HG02642 (cell line): Measurements from ENCODE around the gene ADGRD1.

Experiments used
- ATAC-seq: cut with Tn5 transposase; IDR thresholded peaks from one replicate; pipeline ENCODE4 v1.9.1; 2021; ENCODE audit warnings: mild to moderate bottlenecking; ENCODE audit not compliant: unreplicated experiment, poor library complexity

ADGRD1 gene

GRCh38 chr12:131035245-131035681, 81.6 kb downstream of the ADGRD1 start:
- no peak for ATAC-seq

DNA sequence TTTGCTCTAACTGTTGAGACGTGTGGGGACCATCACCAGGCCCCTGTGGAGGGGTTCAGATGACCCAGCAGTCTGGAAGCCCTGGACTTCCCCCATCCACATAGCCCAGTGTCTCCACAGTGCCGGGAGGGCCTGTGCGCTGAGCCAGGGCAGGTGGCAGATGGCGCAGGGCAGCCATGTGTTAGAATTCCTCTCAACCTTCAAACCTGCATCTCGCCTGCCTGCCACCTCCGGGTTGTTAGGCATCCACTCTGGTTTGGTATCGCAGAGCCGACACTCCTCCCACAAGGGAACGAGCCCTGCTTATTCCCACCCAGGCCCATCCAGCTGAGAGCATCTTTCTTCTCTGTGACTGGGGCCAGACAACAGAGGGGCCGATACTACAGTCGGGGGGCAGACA, 84.5 kb downstream of the ADGRD1 start:
- no peak for ATAC-seq

GRCh38 chr12:131038961-131039950, 85.5 kb downstream of the ADGRD1 start:
- no peak for ATAC-seq

GRCh38 chr12:131040491-131040890, 86.8 kb downstream of the ADGRD1 start:
- no peak for ATAC-seq

- ATAC-seq = no peak
Observed at GRCh38 chr12:131041216-131041967, 87.7 kb downstream of the ADGRD1 start.

- ATAC-seq = no peak
Observed at GRCh38 chr12:131041968-131042833, 88.5 kb downstream of the ADGRD1 start.

DNA sequence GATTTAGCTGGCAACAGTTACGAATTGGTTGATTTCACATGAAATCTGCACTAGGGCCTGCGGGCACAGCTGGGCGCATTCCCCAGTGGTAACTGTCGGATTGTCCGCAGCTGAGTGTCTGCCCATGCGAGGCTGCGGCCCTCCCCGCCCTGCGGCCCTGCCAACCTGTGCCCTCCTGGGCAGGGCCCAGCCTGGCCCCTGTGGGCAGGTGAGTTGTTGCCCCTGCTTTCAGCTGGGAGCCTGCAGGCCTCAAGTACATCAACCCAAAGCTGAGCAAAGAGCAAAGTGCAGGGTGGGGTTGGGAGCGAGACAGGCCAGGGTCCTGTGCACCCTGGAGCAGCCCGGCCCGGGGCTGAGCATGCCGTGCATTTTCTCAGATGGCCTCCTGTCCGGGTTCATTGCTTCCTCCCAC, 89.1 kb downstream of the ADGRD1 start:
- ATAC-seq = no peak

- ATAC-seq = no peak
Observed at GRCh38 chr12:131043401-131043871, 89.7 kb downstream of the ADGRD1 start.

DNA sequence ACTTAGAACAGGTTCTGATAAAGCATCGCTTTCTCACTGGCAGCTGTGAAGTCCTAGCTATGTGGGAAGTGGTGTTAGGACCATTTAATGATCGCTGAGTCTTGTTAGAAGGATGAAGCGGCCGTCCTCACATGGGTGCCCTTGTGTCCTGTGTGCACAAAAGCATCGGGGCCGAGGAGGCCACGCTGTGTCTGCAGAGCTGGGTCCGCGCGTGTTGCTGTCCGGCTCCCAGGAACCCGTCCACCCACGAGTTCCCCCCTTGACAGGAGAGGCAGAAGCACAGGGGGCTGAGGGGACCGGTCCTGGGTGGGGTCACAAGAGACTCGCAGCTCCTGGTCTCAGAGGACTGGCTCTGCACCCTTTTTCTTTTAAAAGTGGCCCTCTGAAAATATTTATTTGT, 90.4 kb downstream of the ADGRD1 start:
- ATAC-seq = no peak

DNA sequence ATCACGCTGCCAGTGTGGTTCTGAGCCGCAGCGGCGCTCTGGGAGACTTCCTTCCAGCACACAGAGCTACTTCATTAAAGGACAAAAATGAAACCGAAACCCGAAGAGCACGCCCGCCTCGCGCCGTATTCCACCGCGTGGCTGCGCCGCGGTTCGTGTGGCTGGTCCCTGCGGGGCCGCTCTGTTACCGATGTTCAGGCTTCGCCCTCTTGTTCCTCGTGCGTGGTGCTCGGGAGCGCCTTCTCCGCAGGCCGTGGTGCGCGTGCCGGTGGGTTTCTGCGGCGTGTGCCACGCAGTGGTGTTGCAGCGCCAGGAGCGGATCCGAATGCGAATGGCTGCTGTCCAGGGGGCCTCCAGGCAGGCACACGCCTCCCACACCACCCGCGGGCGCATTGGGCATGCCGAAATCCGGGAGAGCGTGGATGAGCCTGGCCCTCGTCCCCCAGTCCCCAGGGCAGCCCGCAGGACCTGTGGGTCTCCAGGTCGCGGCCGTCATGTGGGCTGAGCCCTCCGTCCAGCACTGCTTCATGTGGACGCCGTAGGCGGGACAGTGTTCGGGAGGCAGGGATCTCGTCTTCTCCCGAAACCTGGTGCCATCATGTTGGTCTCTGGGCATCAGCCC, 91.2 kb downstream of the ADGRD1 start:
- no peak for ATAC-seq

DNA sequence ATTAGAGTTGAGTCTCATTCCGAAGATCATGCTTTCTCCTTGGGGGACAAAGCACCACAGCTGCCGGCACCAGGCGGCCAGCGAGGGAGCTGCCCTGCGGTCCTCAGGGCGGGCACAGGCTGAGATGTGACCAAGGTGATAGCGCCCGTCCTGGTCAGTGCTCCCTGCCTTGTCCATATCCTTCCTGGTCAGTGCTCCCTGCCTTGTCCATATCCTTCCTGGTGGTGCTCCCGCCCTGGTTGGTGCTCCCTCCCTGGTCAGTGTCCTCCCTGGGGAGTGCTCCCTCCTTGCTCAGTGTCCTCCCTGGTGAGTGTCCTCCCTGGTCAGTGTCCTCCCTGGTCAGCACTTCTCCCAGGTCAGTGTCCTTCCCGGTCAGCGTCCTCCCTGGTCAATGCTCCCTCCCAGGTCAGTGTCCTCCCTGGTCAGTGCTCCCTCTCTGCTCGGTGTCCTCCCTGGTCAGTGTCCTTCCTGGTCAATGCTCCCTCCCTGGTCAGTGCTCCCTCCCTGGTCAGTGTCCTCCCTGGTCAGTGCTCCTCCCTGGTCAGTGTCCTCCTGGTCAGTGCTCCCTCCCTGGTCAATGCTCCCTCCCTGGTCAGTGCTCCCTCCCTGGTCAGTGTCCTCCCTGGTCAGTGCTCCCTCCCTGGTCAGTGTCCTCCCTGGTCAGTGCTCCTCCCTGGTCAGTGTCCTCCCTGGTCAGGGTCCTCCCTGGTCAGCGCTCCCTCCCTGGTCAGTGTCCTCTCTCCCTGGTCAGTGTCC, 92.2 kb downstream of the ADGRD1 start:
- no peak for ATAC-seq

DNA sequence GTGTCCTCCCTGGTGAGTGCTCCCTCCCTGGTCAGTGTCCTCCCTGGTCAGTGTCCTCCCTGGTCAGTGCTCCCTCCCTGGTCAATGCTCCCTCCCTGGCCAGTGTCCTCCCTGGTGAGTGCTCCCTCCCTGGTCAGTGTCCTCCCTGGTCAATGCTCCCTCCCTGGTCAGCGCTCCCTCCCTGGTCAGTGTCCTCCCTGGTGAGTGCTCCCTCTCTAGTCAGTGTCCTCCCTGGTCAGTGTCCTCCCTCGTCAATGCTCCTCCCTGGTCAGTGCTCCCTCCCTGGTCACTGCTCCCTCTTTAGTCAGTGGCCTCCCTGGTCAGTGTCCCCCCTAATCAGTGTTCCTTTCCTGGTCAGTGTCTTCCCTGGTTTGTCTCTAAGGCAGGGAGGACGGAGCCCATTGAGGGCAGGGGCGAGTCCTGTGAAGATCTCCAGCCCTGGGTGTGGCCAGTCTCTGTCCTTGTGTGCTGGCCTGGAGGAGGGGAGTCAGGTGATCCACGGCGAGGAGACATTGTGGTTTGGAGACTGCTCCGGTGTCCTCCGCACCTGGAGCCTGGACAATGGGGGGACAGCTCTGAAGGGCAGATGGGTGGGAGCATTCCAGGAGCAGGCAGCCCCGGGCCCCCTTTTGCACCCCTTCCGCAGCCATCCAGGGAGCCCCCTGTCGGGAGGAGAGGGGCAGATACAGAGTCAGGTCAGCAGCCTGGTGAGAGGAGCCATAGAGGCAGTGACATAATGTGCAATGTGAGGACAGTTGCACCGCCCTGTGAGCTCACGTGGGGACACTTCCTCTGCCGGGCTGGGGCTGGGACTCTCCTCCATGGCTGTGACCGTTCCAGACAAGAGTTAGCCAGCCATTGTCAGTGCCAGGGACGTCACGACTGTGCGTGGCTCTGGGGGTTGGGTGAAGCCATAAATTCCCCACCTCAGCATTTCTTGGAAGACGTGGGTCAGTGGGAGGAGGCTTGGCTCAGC, 93.4 kb downstream of the ADGRD1 start:
- ATAC-seq = no peak

GRCh38 chr12:131047789-131048610, 94.3 kb downstream of the ADGRD1 start:
- ATAC-seq = no peak

DNA sequence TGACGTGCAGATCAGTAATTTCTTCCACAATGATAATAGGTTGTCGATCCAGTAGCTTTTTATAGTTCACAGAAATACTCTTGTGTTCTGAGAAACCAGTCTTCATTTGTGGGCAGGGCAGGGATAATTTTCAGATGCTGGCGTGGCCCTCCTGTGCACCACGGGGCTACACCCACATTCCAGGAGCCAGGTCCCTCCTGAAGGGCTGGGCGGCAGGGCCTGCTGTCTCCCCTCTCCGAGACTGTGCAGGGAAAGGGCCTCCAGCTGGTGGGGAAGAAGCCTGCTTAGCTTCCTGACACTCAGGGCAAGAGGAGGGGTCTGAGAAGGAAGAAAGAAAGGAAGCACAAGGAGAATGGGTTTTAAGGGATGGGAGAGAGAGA, 94.9 kb downstream of the ADGRD1 start:
- ATAC-seq = no peak

DNA sequence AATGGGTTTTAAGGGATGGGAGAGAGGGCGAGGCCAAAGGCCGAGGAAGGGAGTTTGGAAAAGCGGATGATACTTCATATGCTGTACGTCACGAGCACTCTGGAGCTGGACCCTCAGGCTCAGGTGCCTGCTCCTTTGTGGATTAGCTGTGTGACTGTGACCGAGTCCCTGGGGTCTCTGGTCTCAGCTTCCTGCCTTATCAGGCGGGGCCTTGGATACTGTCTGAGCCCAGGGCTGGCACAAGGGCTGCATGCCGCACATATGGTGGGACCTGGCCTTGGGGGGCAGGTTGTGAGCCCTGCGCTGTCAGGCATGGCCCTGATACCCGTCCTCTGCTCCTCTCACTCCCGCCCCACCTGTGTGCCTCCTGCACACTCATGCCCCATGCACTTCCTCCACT, 95.3 kb downstream of the ADGRD1 start:
- no peak for ATAC-seq

DNA sequence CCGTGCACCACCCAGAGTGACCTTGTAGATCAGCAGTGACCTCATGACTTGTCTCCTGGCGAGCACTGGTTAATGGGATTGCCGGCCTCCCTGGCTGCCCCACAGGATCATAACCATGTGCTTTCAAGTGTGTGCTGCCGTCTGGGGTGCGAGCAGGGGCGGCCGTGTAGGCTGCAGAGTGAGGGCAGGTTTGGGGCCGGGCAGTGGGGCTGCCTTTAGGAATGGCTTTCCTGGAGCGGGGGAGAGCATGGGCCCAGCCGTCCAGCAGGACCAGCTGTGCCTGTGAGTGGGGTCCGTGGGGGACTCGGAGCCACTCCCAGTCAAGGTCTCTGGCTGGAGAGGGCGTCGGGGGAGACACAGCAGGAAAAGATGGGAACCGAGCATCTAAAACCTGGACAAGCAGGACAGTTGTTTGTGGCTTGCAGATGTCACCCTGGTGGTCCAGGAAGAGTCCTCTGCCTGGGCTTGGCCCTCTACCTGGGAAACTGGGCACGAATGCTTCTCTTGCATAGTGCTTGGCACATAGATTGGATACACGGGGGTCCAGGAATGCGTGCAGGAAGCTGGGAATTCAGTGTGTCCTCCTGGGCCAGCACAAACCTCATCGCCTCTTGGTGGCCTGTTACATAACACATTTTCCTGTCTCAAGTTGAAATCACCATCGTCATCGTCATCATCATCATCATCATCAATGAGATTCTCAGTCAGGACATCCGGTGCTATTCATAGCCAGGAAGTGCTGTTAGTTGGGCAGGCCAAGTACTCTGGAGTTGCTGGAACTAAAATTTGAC, 96.0 kb downstream of the ADGRD1 start:
- ATAC-seq = no peak
